Vagina (tissue), 2 donors: Measurements from ENCODE around the gene IFT20. TPM values are rescaled to one million over a fixed set of nuclear protein-coding genes. Genes with fewer than 3 reads are reported as not detected.

Experiments used
- DNase-seq, 2 donors: peaks; one replicate each; pipeline ENCODE4 v3.0.0-alpha.2; 2017; ENCODE audit errors: extremely low spot score in 2 of 2
- H3K27ac ChIP-seq: fragments of 200-600 bp; sonication (generic); one replicate; pipeline ENCODE4 v1.5.1; 2019
- H3K27me3 ChIP-seq: fragments of 200-600 bp; sonication (generic); one replicate; pipeline ENCODE4 v1.5.1; 2019
- H3K36me3 ChIP-seq, 2 donors: fragments of 200-600 bp; sonication (generic); one replicate each; pipeline ENCODE4 v1.5.1; 2017 to 2019
- H3K4me1 ChIP-seq: fragments of 200-600 bp; sonication (generic); one replicate; pipeline ENCODE4 v1.5.1; 2019
- H3K4me3 ChIP-seq, 2 donors: fragments of 200-600 bp; sonication (generic); 1 replicate in 1 of 2; 2 replicates in 1 of 2; pipeline ENCODE4 v1.5.1; 2016 to 2019
- H3K9me3 ChIP-seq: fragments of 200-600 bp; sonication (generic); one replicate; pipeline ENCODE4 v1.5.1; 2019
- POLR2A ChIP-seq, 2 donors: fragments of 450-650 bp; IDR thresholded peaks; one replicate each; pipeline ENCODE4 v1.6.1; 2017; ENCODE audit warnings: antibody characterized with exemption in 2 of 2, mild to moderate bottlenecking in 2 of 2, moderate library complexity in 2 of 2
- POLR2AphosphoS5 ChIP-seq, 2 donors: sonication (generic); formaldehyde crosslinking; IDR thresholded peaks; one replicate each; pipeline ENCODE4 v1.9.0; 2017; ENCODE audit warnings: antibody characterized with exemption in 2 of 2, mild to moderate bottlenecking in 2 of 2, low read depth in 1 of 2; ENCODE audit not compliant: insufficient read depth in 1 of 2
- intact Hi-C: fragments of 100-400 bp; cut with DNase I; formaldehyde crosslinking; loops from one replicate; pipeline ENCODE4 v1.15.1; 2023
- total RNA-seq: library from RNA; depleted of rRNA; stranded (reverse); fragments of >200 nt; gene quantifications from one replicate; pipeline ENCODE4 v1.2.3, GENCODE V29; 2016
- TF ChIP-seq, protein P1 (sequence below), 3 experiments: fragments of 450-650 bp in 2 of 3; fragments of 200-600 bp in 1 of 3; sonication (generic) in 1 of 3; IDR thresholded peaks; one replicate each; pipeline ENCODE4 v1.5.1; 2017 to 2019; ENCODE audit warnings: antibody characterized with exemption in 3 of 3, mild to moderate bottlenecking in 2 of 3, moderate library complexity in 2 of 3

The IFT20 gene
- total RNA-seq, 1 donor from 2014 or later = 42.5 TPM

DNA sequence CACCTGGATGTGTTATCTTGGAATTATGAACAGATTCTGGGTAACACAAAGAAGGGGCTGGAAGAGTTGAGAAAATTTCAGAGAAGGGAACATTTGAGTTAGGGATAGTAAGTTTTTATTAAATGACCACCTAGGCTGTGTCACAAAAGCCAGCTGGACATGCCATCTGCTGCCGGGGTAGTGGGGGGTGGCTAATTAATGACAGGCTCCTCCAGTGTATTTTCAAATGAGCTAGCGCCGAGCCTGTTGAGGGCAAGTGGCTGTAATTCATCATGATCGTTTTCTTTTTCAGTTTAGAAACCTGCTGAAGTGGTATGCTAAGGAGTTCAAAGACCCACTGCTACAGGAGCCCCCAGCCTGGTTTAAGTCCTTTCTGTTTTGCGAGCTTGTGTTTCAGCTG lies 10.1 kb downstream of the IFT20 start:
- DNase-seq = peak in 1 of 2 donors; percentile 42
- intact Hi-C loops = no loop called here
- peaks cover 0 to 20% of the 10 kb centered on the region in 2 donors for H3K36me3 ChIP-seq
- TF ChIP-seq, protein P1, sequence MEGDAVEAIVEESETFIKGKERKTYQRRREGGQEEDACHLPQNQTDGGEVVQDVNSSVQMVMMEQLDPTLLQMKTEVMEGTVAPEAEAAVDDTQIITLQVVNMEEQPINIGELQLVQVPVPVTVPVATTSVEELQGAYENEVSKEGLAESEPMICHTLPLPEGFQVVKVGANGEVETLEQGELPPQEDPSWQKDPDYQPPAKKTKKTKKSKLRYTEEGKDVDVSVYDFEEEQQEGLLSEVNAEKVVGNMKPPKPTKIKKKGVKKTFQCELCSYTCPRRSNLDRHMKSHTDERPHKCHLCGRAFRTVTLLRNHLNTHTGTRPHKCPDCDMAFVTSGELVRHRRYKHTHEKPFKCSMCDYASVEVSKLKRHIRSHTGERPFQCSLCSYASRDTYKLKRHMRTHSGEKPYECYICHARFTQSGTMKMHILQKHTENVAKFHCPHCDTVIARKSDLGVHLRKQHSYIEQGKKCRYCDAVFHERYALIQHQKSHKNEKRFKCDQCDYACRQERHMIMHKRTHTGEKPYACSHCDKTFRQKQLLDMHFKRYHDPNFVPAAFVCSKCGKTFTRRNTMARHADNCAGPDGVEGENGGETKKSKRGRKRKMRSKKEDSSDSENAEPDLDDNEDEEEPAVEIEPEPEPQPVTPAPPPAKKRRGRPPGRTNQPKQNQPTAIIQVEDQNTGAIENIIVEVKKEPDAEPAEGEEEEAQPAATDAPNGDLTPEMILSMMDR (IDR thresholded peaks at IDR 0.05) = no peak
- no peak for TF ChIP-seq POLR2A (IDR thresholded peaks at IDR 0.05)
- no peak for TF ChIP-seq POLR2AphosphoS5 (IDR thresholded peaks at IDR 0.05; ENCODE audit: insufficient read depth in 1 of 2, low read depth in 1 of 2)
- no peaks in the 10 kb centered on the region for H3K27me3 ChIP-seq
- H3K4me3 ChIP-seq = no peak overlapping the region
- H3K9me3 ChIP-seq = no peaks in the 10 kb centered on the region
- no peak overlapping the region for H3K27ac ChIP-seq
- peaks cover 1% of the 10 kb centered on the region for H3K4me1 ChIP-seq

DNA sequence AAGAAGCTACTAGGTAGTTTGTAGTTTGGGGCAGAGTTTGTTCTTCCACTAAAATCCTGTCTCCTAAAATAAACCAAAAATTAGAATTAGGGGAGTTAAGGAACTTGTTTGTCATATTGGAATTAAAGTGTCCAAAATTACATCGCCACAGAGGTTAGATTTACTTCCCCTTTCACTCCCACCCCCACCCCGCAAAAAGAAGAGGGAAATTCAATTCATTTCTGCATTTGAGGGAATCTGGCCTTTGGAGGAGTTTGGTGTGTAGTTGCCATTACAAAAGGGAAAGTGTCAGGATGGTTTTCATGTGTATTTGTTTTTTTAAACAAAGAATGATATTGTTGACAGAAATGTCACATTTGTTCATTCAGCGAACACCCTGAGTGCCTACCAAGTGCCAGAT lies 10.5 kb downstream of the IFT20 start:
- TF ChIP-seq POLR2AphosphoS5 (IDR thresholded peaks at IDR 0.05; ENCODE audit: insufficient read depth in 1 of 2, low read depth in 1 of 2) = no peak
- TF ChIP-seq, protein P1 (IDR thresholded peaks at IDR 0.05) = no peak
- no peak for TF ChIP-seq POLR2A (IDR thresholded peaks at IDR 0.05)
- Histone ChIP-seq H3K27me3 (no peaks in the 10 kb centered on the region), H3K9me3 (no peaks in the 10 kb centered on the region), H3K27ac (no peak overlapping the region), H3K4me3 (no peak overlapping the region), H3K36me3 (peaks cover 0 to 20% of the 10 kb centered on the region in 2 donors), H3K4me1 (peaks cover 6% of the 10 kb centered on the region)
- intact Hi-C loops = no loop called here
- DNase-seq = no peak

DNA sequence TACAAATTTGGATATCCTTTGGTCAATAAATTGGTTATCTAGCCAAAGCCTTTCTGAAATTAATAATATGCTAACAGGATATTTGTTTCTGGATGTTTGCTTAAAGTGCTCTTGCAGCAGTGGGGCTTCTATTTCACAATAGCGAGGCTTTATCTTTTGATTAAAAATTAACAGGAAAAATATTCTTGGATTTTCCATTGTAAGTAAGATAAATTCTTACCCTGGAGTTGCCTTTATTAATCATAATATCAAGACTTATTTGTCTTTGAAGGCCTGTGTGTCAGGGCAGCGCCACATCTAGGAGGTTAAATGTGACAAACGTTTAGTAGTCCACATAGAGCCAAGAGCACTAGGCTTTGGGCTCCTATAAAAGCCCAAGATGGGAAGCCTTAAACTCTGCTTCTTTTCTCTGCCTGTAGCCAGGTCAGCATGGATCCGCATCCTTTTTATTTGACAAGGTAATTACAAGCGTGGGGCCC lies 11.0 kb downstream of the IFT20 start:
- peaks cover 0 to 16% of the 10 kb centered on the region in 2 donors for H3K36me3 ChIP-seq
- TF ChIP-seq POLR2A (IDR thresholded peaks at IDR 0.05) (no peak), POLR2AphosphoS5 (IDR thresholded peaks at IDR 0.05; ENCODE audit: insufficient read depth in 1 of 2, low read depth in 1 of 2) (no peak)
- TF ChIP-seq, protein P1 (IDR thresholded peaks at IDR 0.05) = no peak
- H3K27ac ChIP-seq = no peak overlapping the region
- no peak overlapping the region for H3K4me3 ChIP-seq
- no peaks in the 10 kb centered on the region for H3K27me3 ChIP-seq
- DNase-seq = peak in 1 of 2 donors; percentile 18
- peaks cover 10% of the 10 kb centered on the region for H3K4me1 ChIP-seq
- H3K9me3 ChIP-seq = no peaks in the 10 kb centered on the region
- intact Hi-C loops = no loop called here

DNA sequence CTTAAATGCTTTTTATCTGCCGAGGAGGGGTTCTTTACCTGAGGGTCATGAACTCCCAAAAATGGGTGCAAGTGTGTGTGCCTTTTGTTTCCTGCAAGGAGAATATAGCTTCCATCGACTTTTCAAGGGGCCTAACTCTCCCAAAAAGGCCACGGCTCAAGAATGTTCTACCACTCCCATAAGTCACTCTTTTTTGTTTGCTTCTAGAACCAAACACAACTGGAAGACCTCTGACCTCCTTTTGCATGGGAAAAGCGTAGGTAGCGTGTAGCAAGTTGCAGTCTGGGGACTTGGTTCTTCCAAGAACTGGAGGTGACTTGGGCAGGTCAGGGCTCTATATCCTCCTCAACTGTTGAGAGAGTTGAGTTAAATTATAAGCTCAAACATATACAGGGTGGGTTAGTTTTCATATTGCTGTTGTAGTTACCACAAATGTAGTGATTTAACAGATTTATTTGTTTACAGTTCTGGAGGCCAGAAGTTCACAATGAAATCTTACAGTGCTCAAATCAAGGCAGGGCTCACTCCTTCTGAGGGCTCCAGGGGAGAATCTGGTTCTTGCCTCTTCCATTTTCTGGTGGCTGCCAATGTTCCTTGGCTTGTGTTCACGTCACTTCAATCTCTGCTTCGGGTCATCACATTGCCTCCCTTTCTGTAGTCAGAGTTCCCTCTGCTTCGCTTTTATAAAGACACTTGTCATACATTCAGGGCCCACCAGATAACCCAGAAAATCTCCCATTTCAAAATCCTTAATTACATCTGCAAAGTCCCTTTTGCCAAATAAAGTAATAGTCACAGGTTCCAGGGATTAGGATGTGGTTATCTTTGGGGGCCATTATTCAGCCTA lies 14.8 kb downstream of the IFT20 start:
- intact Hi-C loops = no loop called here
- H3K4me3 ChIP-seq = peak overlapping the region in 1 of 2 donors; percentile 63
- TF ChIP-seq POLR2AphosphoS5 (IDR thresholded peaks at IDR 0.05; ENCODE audit: insufficient read depth in 1 of 2, low read depth in 1 of 2) = no peak
- no peak for TF ChIP-seq POLR2A (IDR thresholded peaks at IDR 0.05)
- TF ChIP-seq, protein P1 (IDR thresholded peaks at IDR 0.05) = no peak
- no peak for DNase-seq
- no peaks in the 10 kb centered on the region for H3K27me3 ChIP-seq
- no peak overlapping the region for H3K27ac ChIP-seq
- H3K9me3 ChIP-seq = no peaks in the 10 kb centered on the region
- H3K36me3 ChIP-seq = no peaks in the 10 kb centered on the region
- H3K4me1 ChIP-seq = peaks cover 19% of the 10 kb centered on the region

DNA sequence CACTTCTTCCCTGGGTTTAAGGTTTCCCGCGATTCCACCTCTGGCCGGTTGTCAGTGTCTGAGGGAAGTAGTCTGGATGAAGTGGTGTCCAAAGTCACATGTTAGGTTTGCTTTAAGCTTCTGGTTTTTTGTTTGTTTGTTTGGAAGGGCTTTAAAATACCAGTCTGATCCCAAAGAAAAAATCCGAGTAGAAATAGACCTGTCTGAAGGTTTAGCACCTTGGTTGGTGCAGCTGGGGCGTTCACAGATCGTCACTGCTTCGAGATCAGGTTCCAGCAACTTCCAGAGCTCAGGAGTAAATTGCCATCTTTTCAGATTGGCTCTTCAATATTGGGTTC lies 15.7 kb downstream of the IFT20 start:
- TF ChIP-seq POLR2A (IDR thresholded peaks at IDR 0.05) (no peak), POLR2AphosphoS5 (IDR thresholded peaks at IDR 0.05; ENCODE audit: insufficient read depth in 1 of 2, low read depth in 1 of 2) (no peak)
- TF ChIP-seq, protein P1 (IDR thresholded peaks at IDR 0.05) = no peak
- Histone ChIP-seq H3K36me3 (no peaks in the 10 kb centered on the region), H3K9me3 (no peaks in the 10 kb centered on the region), H3K27me3 (no peaks in the 10 kb centered on the region), H3K4me3 (peak overlapping the region; percentile 63 to 71), H3K27ac (peak overlapping the region; percentile 60), H3K4me1 (peaks cover 19% of the 10 kb centered on the region)
- intact Hi-C loops = no loop called here
- DNase-seq = no peak
